ENCODE data around the gene ZFHX2. TPM values are rescaled to one million over a fixed set of nuclear protein-coding genes. Genes with fewer than 3 reads are reported as not detected.

ZFHX2 gene
- total and polyA plus RNA-seq, 2 of the 13 experiments (the other 11 are each of a cell fraction or from before 2014, with no cell fraction given) = 0.17 to 0.44 TPM

DNA sequence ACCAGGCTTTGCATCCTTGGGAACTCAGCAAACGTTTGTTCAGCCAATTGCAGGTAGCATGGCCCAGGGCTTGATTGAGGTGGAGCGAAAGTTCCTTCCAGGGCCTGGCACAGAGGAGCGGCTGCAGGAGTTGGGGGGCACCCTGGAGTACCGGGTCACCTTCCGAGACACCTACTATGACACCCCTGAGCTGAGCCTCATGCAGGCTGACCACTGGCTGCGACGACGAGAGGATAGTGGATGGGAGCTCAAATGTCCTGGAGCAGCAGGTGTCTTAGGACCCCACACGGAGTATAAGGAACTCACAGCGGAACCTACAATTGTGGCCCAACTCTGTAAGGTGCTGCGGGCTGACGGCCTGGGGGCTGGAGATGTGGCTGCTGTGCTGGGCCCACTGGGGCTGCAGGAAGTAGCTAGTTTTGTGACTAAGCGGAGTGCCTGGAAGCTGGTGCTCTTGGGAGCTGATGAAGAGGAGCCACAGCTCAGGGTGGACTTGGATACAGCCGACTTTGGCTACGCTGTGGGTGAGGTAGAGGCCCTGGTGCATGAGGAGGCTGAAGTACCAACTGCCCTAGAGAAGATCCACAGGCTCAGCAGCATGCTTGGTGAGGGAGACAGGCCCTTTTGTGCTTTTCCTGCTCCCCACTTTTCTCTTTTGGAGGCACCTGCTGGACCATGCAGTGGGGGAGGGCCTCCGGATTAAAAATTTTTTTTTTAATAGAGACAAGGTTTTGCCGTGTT is 5.3 kb upstream of the ZFHX2 start (continued):
- TF ChIP-seq, protein P1, sequence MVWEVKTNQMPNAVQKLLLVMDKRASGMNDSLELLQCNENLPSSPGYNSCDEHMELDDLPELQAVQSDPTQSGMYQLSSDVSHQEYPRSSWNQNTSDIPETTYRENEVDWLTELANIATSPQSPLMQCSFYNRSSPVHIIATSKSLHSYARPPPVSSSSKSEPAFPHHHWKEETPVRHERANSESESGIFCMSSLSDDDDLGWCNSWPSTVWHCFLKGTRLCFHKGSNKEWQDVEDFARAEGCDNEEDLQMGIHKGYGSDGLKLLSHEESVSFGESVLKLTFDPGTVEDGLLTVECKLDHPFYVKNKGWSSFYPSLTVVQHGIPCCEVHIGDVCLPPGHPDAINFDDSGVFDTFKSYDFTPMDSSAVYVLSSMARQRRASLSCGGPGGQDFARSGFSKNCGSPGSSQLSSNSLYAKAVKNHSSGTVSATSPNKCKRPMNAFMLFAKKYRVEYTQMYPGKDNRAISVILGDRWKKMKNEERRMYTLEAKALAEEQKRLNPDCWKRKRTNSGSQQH (CRISPR knock-in tag; IDR thresholded peaks at IDR 0.05; ENCODE audit: low read depth) = no peak
- TF ChIP-seq MAFK (conservative IDR thresholded peaks at IDR 0.05 in 1 of 2, IDR thresholded peaks at IDR 0.05 in 1 of 2; ENCODE audit: low read length in 2 of 2) (no peak), DNMT1 (CRISPR knock-in tag; IDR thresholded peaks at IDR 0.05) (no peak), MZF1 (CRISPR knock-in tag; IDR thresholded peaks at IDR 0.05; ENCODE audit: borderline replicate concordance) (no peak), SPEN (CRISPR knock-in tag; IDR thresholded peaks at IDR 0.05; ENCODE audit: low read depth) (no peak), SP5 (CRISPR knock-in tag; IDR thresholded peaks at IDR 0.05; ENCODE audit: borderline replicate concordance, low read depth) (no peak), ZNF510 (CRISPR knock-in tag; IDR thresholded peaks at IDR 0.05; ENCODE audit: low read depth) (no peak), NCOA2 (CRISPR knock-in tag; IDR thresholded peaks at IDR 0.05) (peak; percentile 49; the same call in 1 of the 2 replicates), GATAD2A (CRISPR knock-in tag; IDR thresholded peaks at IDR 0.05) (no peak), ZNF543 (CRISPR knock-in tag; IDR thresholded peaks at IDR 0.05) (no peak), MED8 (CRISPR knock-in tag; IDR thresholded peaks at IDR 0.05; ENCODE audit: insufficient replicate concordance) (peak; percentile 4), BHLHE40 (IDR thresholded peaks at IDR 0.05; ENCODE audit: low read length) (no peak), PAX8 (CRISPR knock-in tag; IDR thresholded peaks at IDR 0.05; ENCODE audit: borderline replicate concordance) (no peak), CBX1 (IDR thresholded peaks at IDR 0.05; ENCODE audit: low read depth) (no peak)
- TF ChIP-seq, protein P2, sequence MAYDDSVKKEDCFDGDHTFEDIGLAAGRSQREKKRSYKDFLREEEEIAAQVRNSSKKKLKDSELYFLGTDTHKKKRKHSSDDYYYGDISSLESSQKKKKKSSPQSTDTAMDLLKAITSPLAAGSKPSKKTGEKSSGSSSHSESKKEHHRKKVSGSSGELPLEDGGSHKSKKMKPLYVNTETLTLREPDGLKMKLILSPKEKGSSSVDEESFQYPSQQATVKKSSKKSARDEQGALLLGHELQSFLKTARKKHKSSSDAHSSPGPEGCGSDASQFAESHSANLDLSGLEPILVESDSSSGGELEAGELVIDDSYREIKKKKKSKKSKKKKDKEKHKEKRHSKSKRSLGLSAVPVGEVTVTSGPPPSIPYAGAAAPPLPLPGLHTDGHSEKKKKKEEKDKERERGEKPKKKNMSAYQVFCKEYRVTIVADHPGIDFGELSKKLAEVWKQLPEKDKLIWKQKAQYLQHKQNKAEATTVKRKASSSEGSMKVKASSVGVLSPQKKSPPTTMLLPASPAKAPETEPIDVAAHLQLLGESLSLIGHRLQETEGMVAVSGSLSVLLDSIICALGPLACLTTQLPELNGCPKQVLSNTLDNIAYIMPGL (CRISPR knock-in tag; IDR thresholded peaks at IDR 0.05; ENCODE audit: borderline replicate concordance in 1 of 2, low read depth in 1 of 2) = no peak
- TF ChIP-seq, protein P3, sequence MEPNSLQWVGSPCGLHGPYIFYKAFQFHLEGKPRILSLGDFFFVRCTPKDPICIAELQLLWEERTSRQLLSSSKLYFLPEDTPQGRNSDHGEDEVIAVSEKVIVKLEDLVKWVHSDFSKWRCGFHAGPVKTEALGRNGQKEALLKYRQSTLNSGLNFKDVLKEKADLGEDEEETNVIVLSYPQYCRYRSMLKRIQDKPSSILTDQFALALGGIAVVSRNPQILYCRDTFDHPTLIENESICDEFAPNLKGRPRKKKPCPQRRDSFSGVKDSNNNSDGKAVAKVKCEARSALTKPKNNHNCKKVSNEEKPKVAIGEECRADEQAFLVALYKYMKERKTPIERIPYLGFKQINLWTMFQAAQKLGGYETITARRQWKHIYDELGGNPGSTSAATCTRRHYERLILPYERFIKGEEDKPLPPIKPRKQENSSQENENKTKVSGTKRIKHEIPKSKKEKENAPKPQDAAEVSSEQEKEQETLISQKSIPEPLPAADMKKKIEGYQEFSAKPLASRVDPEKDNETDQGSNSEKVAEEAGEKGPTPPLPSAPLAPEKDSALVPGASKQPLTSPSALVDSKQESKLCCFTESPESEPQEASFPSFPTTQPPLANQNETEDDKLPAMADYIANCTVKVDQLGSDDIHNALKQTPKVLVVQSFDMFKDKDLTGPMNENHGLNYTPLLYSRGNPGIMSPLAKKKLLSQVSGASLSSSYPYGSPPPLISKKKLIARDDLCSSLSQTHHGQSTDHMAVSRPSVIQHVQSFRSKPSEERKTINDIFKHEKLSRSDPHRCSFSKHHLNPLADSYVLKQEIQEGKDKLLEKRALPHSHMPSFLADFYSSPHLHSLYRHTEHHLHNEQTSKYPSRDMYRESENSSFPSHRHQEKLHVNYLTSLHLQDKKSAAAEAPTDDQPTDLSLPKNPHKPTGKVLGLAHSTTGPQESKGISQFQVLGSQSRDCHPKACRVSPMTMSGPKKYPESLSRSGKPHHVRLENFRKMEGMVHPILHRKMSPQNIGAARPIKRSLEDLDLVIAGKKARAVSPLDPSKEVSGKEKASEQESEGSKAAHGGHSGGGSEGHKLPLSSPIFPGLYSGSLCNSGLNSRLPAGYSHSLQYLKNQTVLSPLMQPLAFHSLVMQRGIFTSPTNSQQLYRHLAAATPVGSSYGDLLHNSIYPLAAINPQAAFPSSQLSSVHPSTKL (CRISPR knock-in tag; IDR thresholded peaks at IDR 0.05) = no peak
- TF ChIP-seq, protein P4, sequence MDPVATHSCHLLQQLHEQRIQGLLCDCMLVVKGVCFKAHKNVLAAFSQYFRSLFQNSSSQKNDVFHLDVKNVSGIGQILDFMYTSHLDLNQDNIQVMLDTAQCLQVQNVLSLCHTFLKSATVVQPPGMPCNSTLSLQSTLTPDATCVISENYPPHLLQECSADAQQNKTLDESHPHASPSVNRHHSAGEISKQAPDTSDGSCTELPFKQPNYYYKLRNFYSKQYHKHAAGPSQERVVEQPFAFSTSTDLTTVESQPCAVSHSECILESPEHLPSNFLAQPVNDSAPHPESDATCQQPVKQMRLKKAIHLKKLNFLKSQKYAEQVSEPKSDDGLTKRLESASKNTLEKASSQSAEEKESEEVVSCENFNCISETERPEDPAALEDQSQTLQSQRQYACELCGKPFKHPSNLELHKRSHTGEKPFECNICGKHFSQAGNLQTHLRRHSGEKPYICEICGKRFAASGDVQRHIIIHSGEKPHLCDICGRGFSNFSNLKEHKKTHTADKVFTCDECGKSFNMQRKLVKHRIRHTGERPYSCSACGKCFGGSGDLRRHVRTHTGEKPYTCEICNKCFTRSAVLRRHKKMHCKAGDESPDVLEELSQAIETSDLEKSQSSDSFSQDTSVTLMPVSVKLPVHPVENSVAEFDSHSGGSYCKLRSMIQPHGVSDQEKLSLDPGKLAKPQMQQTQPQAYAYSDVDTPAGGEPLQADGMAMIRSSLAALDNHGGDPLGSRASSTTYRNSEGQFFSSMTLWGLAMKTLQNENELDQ (CRISPR knock-in tag; IDR thresholded peaks at IDR 0.05; ENCODE audit: borderline replicate concordance) = no peak
- TF ChIP-seq, protein P5, sequence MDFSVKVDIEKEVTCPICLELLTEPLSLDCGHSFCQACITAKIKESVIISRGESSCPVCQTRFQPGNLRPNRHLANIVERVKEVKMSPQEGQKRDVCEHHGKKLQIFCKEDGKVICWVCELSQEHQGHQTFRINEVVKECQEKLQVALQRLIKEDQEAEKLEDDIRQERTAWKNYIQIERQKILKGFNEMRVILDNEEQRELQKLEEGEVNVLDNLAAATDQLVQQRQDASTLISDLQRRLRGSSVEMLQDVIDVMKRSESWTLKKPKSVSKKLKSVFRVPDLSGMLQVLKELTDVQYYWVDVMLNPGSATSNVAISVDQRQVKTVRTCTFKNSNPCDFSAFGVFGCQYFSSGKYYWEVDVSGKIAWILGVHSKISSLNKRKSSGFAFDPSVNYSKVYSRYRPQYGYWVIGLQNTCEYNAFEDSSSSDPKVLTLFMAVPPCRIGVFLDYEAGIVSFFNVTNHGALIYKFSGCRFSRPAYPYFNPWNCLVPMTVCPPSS (IDR thresholded peaks at IDR 0.05) = no peak

All from HepG2 (cell line).